ENCODE measurements around the gene KBTBD13. TPM values are rescaled to one million over a fixed set of nuclear protein-coding genes. Genes with fewer than 3 reads are reported as not detected.

KBTBD13 gene
- total RNA-seq, 4 donors from 2014 or later = 0.46 to 1.4 (median 1.1) TPM

- peaks cover 22 to 27% of the 10 kb centered on the region in 2 donors for H3K4me1 ChIP-seq
- no peak for DNase-seq
- in situ Hi-C loops (cut with MboI; ENCODE audit: low sequenced_read_pairs in 4 of 4) = no loop called here
- H3K9me3 ChIP-seq = no peaks in the 10 kb centered on the region
- intact Hi-C loops (cut with DNase I; ENCODE audit: low total_unique reads) = no loop called here
- ATAC-seq = no peak
- TF ChIP-seq POLR2A (IDR thresholded peaks at IDR 0.05) (no peak), CTCF (IDR thresholded peaks at IDR 0.05 in 4 of 5, conservative IDR thresholded peaks at IDR 0.05 in 1 of 5) (no peak)
- H3K36me3 ChIP-seq = no peaks in the 10 kb centered on the region
- H3K4me3 ChIP-seq = peak overlapping the region in 2 of 4 donors; percentile 40 to 46
- H3K27ac ChIP-seq = peak overlapping the region in 3 of 4 donors; percentile 50 to 78 (median 70)
- peaks cover 0 to 2% (median 0%) of the 10 kb centered on the region in 3 donors for H3K27me3 ChIP-seq
Measured at GRCh38 chr15:65066001-65066634, 10.4 kb upstream of the KBTBD13 start.

- no peaks in the 10 kb centered on the region for H3K9me3 ChIP-seq
- peak overlapping the region; percentile 50 to 78 (median 64) for H3K27ac ChIP-seq
- H3K4me1 ChIP-seq = peaks cover 29 to 34% of the 10 kb centered on the region in 2 donors
- ATAC-seq = no peak
- no peak for DNase-seq
- H3K27me3 ChIP-seq = peaks cover 0 to 2% (median 0%) of the 10 kb centered on the region in 3 donors
- intact Hi-C loops (cut with DNase I; ENCODE audit: low total_unique reads) (no loop called here), in situ Hi-C loops (cut with MboI; ENCODE audit: low sequenced_read_pairs in 4 of 4) (no loop called here)
- TF ChIP-seq CTCF (IDR thresholded peaks at IDR 0.05 in 4 of 5, conservative IDR thresholded peaks at IDR 0.05 in 1 of 5) (no peak), POLR2A (IDR thresholded peaks at IDR 0.05) (no peak)
- H3K4me3 ChIP-seq = peak overlapping the region; percentile 40 to 54 (median 48)
- H3K36me3 ChIP-seq = no peaks in the 10 kb centered on the region
Measured at GRCh38 chr15:65066635-65067316, 9.8 kb upstream of the KBTBD13 start.

GRCh38 chr15:65067317-65067644 lies 9.3 kb upstream of the KBTBD13 start:
- intact Hi-C loops (cut with DNase I; ENCODE audit: low total_unique reads) = no loop called here
- in situ Hi-C loops (cut with MboI; ENCODE audit: low sequenced_read_pairs in 4 of 4) = no loop called here
- no peak for ATAC-seq

DNA sequence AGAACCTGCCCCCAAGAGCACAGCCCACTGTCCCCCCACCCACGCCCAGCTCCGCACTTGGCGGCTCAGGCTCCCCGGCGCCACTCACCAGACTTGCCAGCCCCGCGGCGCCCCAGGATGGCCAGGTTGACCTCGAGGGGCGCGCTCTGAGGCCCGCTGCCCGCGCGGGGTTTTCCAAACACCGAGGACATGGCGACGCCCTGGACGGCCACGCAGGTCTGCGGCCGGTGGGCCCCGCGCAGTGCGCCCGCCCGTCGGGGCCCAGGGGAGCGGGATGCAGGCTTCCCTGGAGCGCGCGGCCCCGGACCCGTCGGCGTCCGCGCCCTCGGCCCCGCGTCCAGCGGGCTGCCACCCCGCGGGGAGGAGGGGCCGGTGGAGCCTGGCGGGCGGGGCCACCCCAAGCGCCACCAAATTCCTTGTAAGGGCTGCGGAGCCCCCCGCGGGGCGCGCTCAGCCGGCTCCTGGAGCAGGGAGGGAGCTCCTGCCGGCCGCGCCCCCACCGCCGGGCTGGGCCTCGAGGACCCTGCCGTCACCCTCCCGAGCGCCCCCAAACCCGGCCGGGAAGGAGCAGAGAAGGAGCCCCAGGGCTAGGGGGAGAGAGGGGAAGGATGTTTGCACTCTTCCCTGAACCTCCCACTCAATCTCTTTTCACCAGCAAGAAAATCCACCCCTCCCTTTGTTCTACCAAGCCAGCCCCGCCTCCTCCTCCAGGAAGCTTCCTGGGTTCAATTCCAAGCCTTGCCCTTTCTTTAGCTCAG lies 8.7 kb upstream of the KBTBD13 start, which contains the start of gene RASL12:
Gene RASL12 (minus strand): TSS at position 347 of the 758 bp plus-strand sequence. CDS start 156 bp downstream, at position 191.
- no peak for DNase-seq

More at GRCh38 chr15:65067317-65067644, 9.3 kb upstream of the KBTBD13 start:
- Histone ChIP-seq H3K27me3 (peaks cover 0 to 2% (median 0%) of the 10 kb centered on the region in 3 donors), H3K9me3 (no peaks in the 10 kb centered on the region), H3K27ac (peak overlapping the region; percentile 50 to 78 (median 64)), H3K36me3 (no peaks in the 10 kb centered on the region), H3K4me1 (peaks cover 34 to 39% of the 10 kb centered on the region in 2 donors), H3K4me3 (peak overlapping the region; percentile 40 to 54 (median 48))
- DNase-seq = no peak
- no peak for TF ChIP-seq POLR2A (IDR thresholded peaks at IDR 0.05)
- TF ChIP-seq CTCF (IDR thresholded peaks at IDR 0.05 in 4 of 5, conservative IDR thresholded peaks at IDR 0.05 in 1 of 5) = no peak

More for the DNA sequence above, 8.7 kb upstream of the KBTBD13 start, which contains the start of gene RASL12:
- no peaks in the 10 kb centered on the region for H3K36me3 ChIP-seq
- TF ChIP-seq CTCF (IDR thresholded peaks at IDR 0.05 in 4 of 5, conservative IDR thresholded peaks at IDR 0.05 in 1 of 5) (no peak), POLR2A (IDR thresholded peaks at IDR 0.05) (no peak)
- H3K27ac ChIP-seq = peak within 1 kb of the TSS; percentile 52 to 78 (median 64)
- intact Hi-C loops (cut with DNase I; ENCODE audit: low total_unique reads) (no loop called here), in situ Hi-C loops (cut with MboI; ENCODE audit: low sequenced_read_pairs in 4 of 4) (no loop called here)
- peaks cover 38 to 39% of the 10 kb centered on the region in 2 donors for H3K4me1 ChIP-seq
- H3K27me3 ChIP-seq = peaks cover 0 to 2% (median 0%) of the 10 kb centered on the region in 3 donors
- ATAC-seq = no peak
- H3K4me3 ChIP-seq = peak within 1 kb of the TSS; percentile 40 to 54 (median 48)
- no peaks in the 10 kb centered on the region for H3K9me3 ChIP-seq

All from gastrocnemius medialis (tissue), 4 donors.